Renal cortex interstitium (tissue), 11 donors: ENCODE results near the gene RICTOR. TPM values are rescaled to one million over a fixed set of nuclear protein-coding genes. Genes with fewer than 3 reads are reported as not detected.

Experiments
- DNase-seq, 11 donors: peaks; one replicate each; pipeline ENCODE4 v3.0.0-alpha.2; 2013; ENCODE audit warnings: low read depth in 9 of 11, low spot score in 4 of 11; ENCODE audit errors: extremely low read depth in 1 of 11
- polyA plus RNA-seq, 3 donors: library from polyadenylated mRNA; unstranded; fragments of 120-200 nt; gene quantifications; one replicate each; pipeline ENCODE4 v1.2.1, GENCODE V29; 2013; ENCODE audit not compliant: insufficient read length in 3 of 3

Gene RICTOR
- polyA plus RNA-seq, 3 donors: 21.1 to 31.8 (median 26.6) TPM

DNA sequence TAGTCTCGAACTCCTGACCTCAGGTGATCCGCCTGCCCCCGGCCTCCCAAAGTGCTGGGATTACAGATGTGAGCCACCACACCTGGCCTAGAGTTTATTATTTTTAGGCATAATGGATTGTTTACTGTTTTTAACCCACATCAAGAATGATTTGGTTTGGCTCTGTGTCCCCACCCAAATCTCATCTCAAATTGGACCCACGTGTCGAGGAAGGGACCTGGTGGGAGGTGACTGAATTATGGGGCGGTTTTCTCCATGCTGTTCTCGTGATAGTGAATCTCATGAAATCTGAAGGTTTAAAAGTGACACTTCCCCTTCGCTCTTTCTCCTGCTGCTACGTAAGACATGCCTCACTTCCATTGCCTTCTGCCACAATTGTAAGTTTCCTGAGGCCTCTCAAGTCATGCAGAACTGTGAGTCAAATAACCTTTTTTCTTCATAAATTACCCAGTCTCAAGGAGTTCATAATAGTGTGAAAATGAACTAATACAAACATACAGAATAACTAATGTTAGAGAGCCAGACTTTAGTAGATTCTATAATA lies 88.2 kb downstream of the RICTOR start:
- DNase-seq: no peak

DNA sequence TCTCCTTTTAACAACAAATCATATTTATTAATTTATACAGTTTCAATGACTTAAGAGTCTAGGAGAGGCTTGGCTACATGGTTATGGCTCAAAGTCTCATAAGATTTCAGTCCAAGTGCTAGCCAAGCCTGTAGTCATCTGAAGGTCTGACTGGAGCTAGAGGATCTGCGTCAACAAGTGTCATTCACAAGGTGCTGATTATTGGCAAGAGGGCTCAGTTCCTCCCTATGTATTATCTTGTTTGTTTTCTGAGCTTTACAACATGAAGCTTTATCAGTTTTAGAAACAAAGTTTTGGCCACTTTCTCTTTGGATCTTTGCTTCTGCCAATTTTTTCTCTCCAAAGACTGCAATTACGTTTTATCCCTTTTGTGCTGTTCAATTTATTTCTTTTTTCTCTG lies 94.7 kb downstream of the RICTOR start:
- no peak for DNase-seq

DNA sequence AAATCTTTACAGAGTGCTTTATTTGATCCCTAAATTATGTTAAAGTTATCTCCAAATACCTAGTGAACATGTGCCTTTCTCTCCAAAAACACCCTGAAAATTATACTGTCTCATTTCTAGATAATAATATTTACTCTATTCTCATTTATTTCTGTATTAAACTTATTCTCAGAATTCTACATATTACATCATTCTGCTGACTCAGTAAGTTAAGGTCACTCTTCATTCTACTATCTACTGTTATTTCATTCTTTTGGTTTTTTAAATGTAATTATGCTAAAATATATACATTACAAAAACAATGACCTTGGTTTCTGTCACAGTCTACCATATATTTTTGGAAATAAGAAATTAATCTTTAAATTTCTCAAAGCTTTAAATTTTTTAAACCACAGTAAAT lies 96.2 kb downstream of the RICTOR start:
- no peak for DNase-seq

DNA sequence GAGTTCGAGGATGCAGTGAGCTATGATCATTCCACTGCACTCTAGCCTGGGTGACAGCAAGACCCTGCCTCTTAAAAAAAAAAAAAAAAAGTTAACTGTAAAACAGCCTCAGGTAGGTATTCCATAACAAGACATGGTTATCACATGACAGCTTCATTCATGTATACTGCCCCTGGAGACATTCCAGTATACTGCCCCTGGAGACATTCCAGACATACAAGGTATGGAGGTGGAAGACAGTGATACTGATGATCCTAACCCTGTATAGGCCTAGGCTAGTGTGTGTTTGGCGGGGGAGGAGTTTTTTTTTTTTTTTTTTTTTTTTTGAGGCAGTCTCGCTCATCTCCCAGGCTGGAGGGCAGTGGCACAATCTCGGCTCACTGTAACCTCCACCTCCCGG lies 105.5 kb downstream of the RICTOR start:
- DNase-seq: no peak

DNA sequence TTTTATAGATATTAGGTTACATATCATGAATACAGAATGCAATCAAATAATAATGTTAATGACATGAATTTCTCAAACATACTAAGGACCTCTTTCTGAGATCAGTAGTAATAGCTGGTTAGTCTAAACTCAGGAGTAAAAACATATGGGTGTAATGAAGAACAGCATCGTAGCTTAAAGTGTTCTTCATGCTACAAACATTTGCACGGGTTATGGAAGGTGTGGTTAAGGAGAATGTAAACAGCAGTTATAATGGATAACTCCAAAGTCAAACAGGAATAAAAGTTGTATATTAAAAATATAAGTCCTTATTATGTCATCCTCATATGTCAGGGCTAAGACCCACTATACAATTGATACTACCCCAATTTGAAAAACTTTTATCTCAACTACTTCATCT lies 112.5 kb downstream of the RICTOR start:
- DNase-seq: no peak

DNA sequence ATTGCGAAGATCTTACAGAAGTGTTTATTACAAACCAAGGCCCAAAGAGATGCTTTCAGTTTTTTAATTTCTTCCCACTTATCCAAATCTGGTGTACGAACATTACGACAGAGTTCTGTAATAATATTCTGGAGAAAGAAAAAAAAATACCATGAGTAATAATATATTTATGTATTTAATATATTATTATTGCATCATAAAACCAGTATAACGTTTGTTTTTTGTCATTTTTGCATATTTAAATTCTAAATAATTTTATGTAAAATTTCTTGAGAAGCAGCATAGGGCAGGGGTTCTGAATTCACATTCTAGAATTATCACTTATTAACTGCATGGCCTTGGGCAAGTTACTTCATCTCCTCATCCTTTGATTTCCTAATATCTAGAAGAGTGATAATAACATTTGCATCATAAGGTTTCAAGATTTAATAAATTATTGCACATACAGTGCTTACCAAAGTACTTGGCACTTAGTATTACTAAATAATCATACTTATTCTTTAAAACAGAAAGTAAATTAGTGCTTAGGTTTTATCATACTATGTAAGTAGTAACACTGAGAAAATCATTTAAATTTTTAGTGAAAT lies 120.7 kb downstream of the RICTOR start:
- no peak for DNase-seq

DNA sequence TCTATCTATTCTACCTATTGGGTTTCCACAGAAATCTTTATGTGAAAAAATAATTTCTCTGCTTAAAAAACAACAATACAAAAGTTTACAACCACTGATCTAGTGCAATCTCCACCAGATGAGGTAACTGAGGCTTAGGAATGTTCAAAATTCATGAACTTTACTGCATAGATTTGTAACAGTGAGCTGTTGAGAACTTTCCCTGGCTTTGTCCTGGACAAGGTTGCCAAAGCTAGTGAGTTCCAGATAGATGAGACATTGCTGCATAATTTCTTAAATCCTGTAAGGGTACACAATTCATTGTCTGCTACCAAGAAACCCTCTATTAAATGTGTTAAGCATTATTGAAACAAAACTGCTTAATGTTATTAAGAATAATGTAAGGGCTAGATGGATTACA lies 125.7 kb downstream of the RICTOR start:
- DNase-seq: no peak

DNA sequence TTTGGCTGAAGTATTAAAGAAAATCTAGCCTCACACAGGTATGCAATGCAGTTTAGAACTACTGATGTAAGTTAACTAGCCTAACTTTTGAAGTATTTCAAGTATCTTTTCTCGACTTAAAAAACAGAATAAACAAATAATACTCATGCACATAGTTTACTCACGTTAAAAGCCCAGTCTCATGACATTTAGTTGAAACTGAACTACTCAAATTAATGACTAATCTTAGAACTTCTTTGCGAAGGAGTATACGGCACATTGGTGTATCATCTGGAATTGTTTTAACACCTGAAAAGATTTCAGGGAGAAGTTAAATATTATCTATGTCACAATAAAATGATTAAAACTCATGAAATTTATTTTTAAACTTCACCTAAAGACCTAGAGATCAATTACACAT lies 129.9 kb downstream of the RICTOR start:
- DNase-seq: no peak

DNA sequence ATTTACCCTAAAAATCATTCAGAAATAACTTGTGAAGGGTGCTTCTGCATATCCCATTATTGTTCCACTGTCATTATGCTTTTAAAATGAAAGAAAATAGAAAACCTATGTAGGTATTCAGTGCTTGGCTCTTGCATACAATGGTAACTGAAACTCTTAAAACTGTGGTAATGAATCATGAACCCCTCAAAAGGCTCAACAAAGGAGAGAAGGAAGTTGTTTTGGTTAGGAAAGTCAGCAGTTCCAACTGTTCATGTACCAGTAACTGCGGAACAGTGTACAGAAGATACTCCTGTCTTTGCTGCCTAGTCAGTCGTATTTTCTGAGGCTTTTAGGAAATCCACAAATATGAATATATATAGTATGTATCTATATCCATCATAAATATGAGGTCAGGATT lies 132.3 kb downstream of the RICTOR start:
- DNase-seq: no peak

DNA sequence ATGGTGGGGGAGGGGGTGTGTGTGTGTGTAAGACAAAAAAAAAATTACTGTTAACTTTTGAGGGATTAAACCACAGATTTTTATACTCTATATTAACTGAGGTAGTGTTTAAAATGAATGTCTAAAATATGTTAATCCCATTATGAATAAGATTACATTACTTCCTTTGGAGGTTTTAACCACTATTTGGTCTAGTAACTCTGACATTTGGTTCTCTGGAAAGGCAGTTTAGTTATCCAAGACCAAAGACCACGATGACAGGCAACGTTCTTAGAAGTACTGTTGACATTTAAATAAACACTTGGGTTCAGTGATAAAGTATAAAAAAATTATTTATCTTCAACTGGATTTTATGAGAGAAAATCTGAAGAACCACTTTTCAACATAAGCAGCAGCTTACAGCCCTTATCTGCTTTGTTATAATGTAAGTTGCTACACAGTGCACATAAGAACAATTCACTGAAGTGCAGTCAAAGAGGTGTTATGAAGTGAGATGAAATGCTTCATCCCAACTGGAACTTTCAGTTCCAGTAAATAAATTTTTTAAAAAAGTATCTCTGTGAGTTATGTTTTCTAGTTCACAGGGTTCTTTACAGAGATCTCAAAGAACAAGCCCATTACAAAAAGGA lies 133.9 kb downstream of the RICTOR start:
- no peak for DNase-seq

DNA sequence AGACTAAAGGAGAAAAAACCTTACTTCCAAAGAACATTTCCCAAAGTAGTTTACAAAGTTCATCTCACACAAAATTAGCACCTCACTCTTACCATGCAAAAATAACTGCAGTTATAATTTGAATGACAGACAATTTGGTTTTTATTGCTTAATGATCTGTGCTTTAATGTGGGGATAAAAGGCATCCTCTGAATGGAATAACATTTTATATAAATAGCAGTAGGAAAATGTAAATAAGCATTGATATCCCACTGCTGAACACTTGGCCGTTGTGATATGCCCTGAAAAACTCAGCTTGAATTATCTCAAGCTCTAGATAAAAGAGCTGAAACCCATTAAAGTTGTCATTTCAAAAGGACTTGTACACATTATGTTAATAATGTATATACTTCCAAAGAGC lies 135.2 kb downstream of the RICTOR start:
- DNase-seq: no peak

DNA sequence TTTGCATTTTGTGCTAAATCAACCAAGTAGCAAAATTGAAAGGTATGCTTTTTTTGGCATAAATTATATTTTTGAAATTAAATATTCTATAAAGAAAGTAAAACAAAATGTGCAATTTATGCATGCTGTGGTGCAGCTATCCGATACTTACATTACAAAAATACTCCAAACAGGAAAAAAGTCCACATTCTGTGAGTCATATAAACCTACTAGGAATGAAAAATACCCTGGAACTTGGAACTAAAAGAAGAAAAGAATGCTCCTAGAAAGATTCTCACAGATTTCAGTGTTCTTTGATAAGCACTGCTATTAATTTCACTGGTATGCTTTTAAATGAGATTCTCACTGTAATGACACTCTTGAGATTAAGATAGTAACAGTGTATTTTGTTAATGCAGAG lies 135.8 kb downstream of the RICTOR start:
- DNase-seq: no peak

DNA sequence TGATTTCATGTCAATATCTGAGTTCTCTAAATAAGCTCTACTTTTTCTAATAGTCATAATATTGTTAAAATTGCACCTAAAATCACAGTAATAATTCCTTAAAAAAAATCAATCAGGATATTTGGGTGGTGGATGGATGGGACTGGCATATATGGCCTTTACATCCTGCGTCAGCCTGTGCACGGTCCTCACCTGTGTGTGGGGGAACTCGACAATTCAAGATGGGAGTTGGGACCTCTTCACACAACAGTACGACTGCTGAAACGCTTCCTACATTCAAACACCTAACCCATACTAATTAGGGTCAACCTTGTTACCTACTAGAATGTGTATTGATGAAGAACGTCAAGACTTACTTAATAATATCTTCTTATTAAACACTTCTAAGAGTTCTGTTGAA lies 137.9 kb downstream of the RICTOR start:
- no peak for DNase-seq

DNA sequence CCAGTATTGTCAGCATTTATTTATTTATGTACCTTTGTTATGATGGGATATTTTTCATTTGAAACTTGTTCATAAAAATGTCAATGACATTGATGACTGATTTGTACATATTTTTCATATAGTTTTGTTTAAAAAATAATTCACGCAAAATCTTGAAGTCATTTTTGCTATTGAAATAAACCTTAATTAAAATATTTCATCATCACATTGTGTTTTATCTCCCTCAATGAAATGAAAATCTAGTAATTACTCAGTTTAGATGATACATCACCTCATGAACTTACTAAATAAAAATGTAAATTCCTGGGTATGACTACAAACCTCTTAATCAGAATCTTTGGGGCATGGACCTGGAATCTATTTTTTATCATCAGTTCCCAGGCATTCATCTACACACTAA lies 138.8 kb downstream of the RICTOR start:
- no peak for DNase-seq

DNA sequence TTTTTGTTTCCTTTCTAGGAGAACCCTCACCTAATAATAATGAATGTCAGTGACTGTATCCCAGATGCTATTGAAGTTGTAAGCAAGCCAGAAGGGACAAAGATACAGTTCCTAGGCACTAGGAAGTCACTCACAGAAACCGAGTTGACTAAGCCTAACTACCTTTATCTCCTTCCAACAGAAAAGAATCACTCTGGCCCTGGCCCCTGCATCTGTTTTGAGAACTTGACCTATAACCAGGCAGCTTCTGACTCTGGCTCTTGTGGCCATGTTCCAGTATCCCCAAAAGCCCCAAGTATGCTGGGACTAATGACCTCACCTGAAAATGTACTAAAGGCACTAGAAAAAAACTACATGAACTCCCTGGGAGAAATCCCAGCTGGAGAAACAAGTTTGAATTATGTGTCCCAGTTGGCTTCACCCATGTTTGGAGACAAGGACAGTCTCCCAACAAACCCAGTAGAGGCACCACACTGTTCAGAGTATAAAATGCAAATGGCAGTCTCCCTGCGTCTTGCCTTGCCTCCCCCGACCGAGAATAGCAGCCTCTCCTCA lies 141.3 kb downstream of the RICTOR start:
- DNase-seq: no peak

DNA sequence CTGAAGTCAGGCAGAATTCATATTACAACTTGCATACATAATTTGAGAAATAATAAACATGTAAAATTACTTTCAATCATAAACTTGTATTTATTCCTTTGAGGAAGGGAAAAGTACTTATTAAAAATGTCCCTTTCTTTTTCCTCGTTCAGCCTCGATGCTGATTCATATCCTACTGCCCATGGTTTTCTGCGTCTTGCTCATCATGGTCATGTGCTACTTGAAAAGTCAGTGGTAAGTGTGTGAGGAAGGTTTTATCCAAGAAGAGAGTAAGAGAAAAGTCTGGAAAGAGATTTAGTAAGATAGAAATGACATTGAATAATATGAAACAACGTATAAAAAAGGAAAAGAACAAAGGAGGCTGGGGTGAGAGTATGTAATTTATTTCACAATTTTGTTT lies 142.5 kb downstream of the RICTOR start:
- DNase-seq: no peak

DNA sequence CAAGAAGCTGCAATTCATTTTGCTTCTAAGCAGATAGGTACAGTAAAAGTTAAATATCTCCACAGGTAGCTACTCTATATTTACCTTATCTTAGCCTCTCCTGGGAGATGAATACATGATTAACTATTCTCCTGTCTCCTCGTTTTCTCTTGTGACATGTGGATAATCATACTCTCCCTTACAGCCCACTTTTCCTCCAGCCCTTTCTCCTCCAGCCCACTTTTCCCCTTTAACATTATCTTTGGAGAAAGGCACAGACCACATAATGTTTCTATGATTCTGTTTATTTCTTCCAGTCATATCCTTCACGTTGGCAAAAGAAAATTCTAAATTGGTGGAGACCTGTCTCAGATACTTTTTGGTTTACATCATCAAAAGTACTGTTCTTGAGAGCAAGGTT lies 144.4 kb downstream of the RICTOR start:
- DNase-seq: no peak

DNA sequence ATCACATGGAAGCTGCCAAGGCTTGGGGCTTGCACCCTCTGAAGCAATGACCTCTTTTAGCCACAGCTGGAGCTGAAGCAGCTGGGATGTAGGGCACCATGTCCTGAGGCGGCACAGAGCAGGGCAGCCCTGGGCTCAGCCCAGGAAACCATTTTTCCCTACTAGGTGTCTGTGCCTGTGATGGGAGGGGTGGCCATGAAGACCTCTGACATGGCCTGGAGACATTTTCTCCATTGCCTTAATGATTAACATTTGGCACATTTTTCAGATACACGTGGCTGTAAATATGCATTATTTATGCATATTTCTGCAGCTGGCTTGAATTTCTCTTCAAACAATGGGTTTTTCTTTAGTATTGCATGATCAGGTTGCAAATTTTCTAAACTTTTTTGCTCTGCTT lies 146.7 kb downstream of the RICTOR start:
- no peak for DNase-seq

DNA sequence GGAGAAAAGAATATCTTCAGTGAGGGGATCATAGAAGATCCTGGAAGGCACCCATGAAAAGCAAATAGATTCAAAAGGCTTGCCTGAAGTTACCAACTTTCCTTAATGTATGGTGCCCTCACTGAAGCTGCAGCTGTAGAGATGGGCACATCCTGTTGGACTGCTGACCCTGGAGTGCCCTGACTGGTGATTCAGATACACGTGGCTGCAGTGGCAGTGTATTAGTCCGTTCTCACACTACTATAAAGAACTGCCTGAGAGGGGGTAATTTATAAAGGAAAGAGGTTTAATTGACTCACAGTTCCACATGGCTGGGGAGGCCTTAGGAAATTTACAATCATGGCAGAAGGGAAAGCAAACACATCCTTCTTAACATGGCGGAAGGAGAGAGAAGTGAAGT lies 148.1 kb downstream of the RICTOR start:
- DNase-seq: no peak

DNA sequence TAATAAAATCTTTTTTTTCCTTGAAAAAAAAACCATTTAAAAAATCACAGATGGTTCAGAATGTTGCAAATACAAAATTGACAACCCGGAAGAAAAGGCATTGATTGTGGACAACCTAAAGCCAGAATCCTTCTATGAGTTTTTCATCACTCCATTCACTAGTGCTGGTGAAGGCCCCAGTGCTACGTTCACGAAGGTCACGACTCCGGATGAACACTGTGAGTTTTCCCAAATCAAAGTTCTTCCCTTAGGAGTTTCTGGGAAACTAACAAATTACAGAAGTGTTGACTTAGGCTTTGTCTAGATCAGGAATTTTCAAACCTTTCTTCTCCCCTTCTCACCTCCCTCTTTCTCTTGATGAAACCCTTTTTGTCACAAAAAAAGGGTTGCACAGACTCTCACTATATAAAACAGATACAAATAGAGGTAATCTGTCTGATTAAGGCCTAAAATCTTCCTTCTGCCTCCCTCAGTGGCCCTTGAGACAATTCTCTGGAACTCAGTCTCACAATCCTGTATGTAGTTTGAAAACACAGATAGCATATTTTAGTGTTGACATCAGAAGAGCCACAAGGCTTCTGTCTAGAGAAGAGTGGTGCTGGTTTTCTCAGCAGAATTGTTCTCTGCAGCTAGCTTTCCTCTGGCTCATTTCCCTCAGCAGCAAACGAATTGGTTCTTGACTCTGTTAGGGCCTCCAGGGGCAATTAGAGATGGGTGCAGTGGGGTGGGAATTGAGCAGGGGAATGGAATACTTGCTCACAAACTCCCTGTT lies 148.9 kb downstream of the RICTOR start:
- DNase-seq: no peak
